ENCODE results near the gene C2CD4D. TPM values are rescaled to one million over a fixed set of nuclear protein-coding genes. Genes with fewer than 3 reads are reported as not detected.
"Not testable (repeated sequence)": the region's sequence is repeated elsewhere in the genome, so short reads cannot be mapped to it uniquely, and the experiment has no call there.

The C2CD4D gene
- total RNA-seq, 1 experiment from 2014 or later, result 0.94 TPM

- TF ChIP-seq, protein P1, sequence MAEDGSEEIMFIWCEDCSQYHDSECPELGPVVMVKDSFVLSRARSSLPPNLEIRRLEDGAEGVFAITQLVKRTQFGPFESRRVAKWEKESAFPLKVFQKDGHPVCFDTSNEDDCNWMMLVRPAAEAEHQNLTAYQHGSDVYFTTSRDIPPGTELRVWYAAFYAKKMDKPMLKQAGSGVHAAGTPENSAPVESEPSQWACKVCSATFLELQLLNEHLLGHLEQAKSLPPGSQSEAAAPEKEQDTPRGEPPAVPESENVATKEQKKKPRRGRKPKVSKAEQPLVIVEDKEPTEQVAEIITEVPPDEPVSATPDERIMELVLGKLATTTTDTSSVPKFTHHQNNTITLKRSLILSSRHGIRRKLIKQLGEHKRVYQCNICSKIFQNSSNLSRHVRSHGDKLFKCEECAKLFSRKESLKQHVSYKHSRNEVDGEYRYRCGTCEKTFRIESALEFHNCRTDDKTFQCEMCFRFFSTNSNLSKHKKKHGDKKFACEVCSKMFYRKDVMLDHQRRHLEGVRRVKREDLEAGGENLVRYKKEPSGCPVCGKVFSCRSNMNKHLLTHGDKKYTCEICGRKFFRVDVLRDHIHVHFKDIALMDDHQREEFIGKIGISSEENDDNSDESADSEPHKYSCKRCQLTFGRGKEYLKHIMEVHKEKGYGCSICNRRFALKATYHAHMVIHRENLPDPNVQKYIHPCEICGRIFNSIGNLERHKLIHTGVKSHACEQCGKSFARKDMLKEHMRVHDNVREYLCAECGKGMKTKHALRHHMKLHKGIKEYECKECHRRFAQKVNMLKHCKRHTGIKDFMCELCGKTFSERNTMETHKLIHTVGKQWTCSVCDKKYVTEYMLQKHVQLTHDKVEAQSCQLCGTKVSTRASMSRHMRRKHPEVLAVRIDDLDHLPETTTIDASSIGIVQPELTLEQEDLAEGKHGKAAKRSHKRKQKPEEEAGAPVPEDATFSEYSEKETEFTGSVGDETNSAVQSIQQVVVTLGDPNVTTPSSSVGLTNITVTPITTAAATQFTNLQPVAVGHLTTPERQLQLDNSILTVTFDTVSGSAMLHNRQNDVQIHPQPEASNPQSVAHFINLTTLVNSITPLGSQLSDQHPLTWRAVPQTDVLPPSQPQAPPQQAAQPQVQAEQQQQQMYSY (CRISPR knock-in tag; IDR thresholded peaks at IDR 0.05), result no peak
- TF ChIP-seq SOX15 (CRISPR knock-in tag; IDR thresholded peaks at IDR 0.05), result no peak
- TF ChIP-seq ZNF232 (CRISPR knock-in tag; IDR thresholded peaks at IDR 0.05), result no peak
- TF ChIP-seq RORB (CRISPR knock-in tag; IDR thresholded peaks at IDR 0.05), result no peak
- TF ChIP-seq TCF7 (CRISPR knock-in tag; IDR thresholded peaks at IDR 0.05; ENCODE audit: low read depth), result no peak
- TF ChIP-seq CTCF (IDR thresholded peaks at IDR 0.05), result no peak
- TF ChIP-seq AFF4 (CRISPR knock-in tag; IDR thresholded peaks at IDR 0.05; ENCODE audit: borderline replicate concordance), result no peak
- no peak for TF ChIP-seq ETV6 (CRISPR knock-in tag; IDR thresholded peaks at IDR 0.05)
Measured at GRCh38 chr1:151885479-151885878, 45.9 kb upstream of the C2CD4D start (continued).

- H3K36me3 Mint-ChIP-seq, result peaks cover 20% of the 10 kb centered on the region
- H3K27me3 Mint-ChIP-seq (ENCODE audit: low read depth); DNase-seq (ENCODE audit: low spot score); H3K4me3 Mint-ChIP-seq; H3K27ac Mint-ChIP-seq; ATAC-seq; H3K4me1 Mint-ChIP-seq: not testable (repeated sequence)
- ChIA-PET CTCF (interaction anchor here (0.7 kb wide), 1 partner anchor 49 kb away, joined by 3 read pairs; no protein-coding TSS in a partner anchor), POLR2A (interaction anchor here (0.7 kb wide), 1 partner anchor 117 kb away, joined by 4 read pairs; no protein-coding TSS in a partner anchor)
- H3K9me3 Mint-ChIP-seq, result peaks cover 10% of the 10 kb centered on the region
Measured at GRCh38 chr1:151884879-151885278, 45.3 kb upstream of the C2CD4D start.

DNA sequence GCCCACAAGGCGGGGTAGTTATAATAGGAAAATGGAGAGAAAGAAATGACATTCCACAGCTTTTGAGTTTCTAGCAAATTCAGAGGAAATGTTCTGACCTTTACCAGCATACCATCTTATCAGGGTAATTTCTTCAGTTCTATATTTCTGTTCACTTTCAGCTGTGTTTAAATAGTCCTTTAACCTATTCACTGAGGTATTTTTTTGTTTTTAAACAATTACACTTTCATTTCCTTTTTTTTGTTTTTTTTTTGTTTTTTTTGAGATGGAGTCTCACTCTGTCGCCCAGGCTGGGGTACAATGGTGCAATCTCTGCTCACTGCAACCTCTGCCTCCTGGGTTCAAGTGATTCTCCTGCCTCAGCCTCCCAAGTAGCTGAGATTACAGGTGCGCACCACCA is 44.8 kb upstream of the C2CD4D start:
- H3K27me3 Mint-ChIP-seq (ENCODE audit: low read depth); ATAC-seq; DNase-seq (ENCODE audit: low spot score); H3K27ac Mint-ChIP-seq; H3K4me1 Mint-ChIP-seq; H3K4me3 Mint-ChIP-seq: not testable (repeated sequence)
- Mint-ChIP-seq H3K9me3 (peaks cover 10% of the 10 kb centered on the region), H3K36me3 (peaks cover 20% of the 10 kb centered on the region)
- CTCF ChIA-PET, result interaction anchor here (0.7 to 0.9 kb wide), 2 partner anchors 49 to 84 kb away, joined by 3 read pairs; no protein-coding TSS in a partner anchor
- POLR2A ChIA-PET, result interaction anchor here (0.6 to 0.7 kb wide), 2 partner anchors 57 to 117 kb away, joined by 4 read pairs; no protein-coding TSS in a partner anchor

DNA sequence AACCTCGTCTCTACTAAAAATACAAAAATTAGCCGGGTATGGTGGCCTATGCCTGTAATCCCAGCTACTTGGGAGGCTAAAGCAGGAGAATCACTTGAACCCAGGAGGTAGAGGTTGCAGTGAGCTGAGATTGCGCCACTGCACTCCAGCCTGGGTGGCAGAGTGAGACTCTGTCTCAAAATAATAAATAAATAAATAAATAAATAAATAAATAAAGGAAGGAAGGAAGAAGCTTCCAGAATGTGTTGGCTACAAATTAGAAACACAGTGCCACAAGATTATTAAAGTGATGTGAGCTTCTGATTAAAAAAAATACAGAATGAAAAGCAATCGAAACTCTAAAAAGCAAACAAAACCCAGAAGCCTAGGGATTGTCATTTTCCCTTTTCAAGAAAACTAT is 44.3 kb upstream of the C2CD4D start:
- DNase-seq (ENCODE audit: low spot score); ATAC-seq; H3K27me3 Mint-ChIP-seq (ENCODE audit: low read depth); H3K27ac Mint-ChIP-seq; H3K4me3 Mint-ChIP-seq; H3K4me1 Mint-ChIP-seq: not testable (repeated sequence)
- Mint-ChIP-seq H3K36me3 (peaks cover 20% of the 10 kb centered on the region), H3K9me3 (peaks cover 10% of the 10 kb centered on the region)
- ChIA-PET CTCF (interaction anchor here (0.9 kb wide), 1 partner anchor 85 kb away, joined by 3 read pairs; no protein-coding TSS in a partner anchor), POLR2A (interaction anchor here (0.6 kb wide), 1 partner anchor 56 kb away, joined by 4 read pairs; no protein-coding TSS in a partner anchor)

DNA sequence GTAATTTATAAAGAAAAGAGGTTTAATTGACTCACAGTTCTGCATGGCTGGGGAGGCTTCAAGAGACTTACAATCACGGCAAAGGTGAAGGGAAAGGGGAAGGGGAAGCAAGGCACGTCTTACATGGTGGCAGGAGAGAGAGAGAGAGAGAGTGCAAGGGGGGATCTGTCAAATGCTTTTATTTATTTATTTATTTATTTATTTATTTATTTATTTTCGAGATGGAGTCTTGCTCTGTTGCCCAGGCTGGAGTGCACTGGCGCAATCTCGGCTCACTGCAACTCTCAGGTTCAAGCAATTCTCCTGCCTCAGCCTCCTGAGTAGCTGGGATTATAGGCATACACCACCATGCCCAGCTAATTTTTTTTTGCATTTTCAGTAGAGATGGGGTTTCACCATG is 43.3 kb upstream of the C2CD4D start:
- CTCF ChIA-PET; H3K9me3 Mint-ChIP-seq; H3K27ac Mint-ChIP-seq; ATAC-seq; H3K4me3 Mint-ChIP-seq; POLR2A ChIA-PET; DNase-seq (ENCODE audit: low spot score); H3K27me3 Mint-ChIP-seq (ENCODE audit: low read depth); H3K4me1 Mint-ChIP-seq: not testable (repeated sequence)
- H3K36me3 Mint-ChIP-seq, result peaks cover 18% of the 10 kb centered on the region

Measured in WTC11 (cell line).